Hepatocyte (in vitro differentiated cells): ENCODE data around the gene ITPR2. TPM values are rescaled to one million over a fixed set of nuclear protein-coding genes. Genes with fewer than 3 reads are reported as not detected.

Source experiments
- DNase-seq: peaks from one replicate; pipeline ENCODE4 v3.0.0-alpha.2; 2016; ENCODE audit warnings: low spot score
- H2AFZ ChIP-seq: fragments of 200-600 bp; sonication (generic); 2 replicates; pipeline ENCODE4 v1.6.0; 2016; ENCODE audit warnings: antibody characterized with exemption, mild to moderate bottlenecking
- H3K27ac ChIP-seq: fragments of 200-600 bp; sonication (generic); 2 replicates; pipeline ENCODE4 v1.5.1; 2016; ENCODE audit warnings: mild to moderate bottlenecking
- H3K27me3 ChIP-seq: fragments of 200-600 bp; sonication (generic); 2 replicates; pipeline ENCODE4 v1.6.1; 2016
- H3K36me3 ChIP-seq: fragments of 200-600 bp; sonication (generic); replicated peaks from 2 replicates; pipeline ENCODE4 v1.5.1; 2016; ENCODE audit warnings: low read depth; ENCODE audit not compliant: insufficient read depth
- H3K4me1 ChIP-seq: fragments of 200-600 bp; sonication (generic); 2 replicates; pipeline ENCODE4 v1.5.1; 2016; ENCODE audit warnings: mild to moderate bottlenecking, moderate library complexity; ENCODE audit not compliant: insufficient read depth
- H3K4me2 ChIP-seq: fragments of 200-600 bp; sonication (generic); 2 replicates; pipeline ENCODE4 v1.6.0; 2016
- H3K4me3 ChIP-seq: fragments of 200-600 bp; sonication (generic); 2 replicates; pipeline ENCODE4 v1.5.1; 2016; ENCODE audit warnings: mild to moderate bottlenecking
- H3K79me2 ChIP-seq: fragments of 200-600 bp; sonication (generic); 2 replicates; pipeline ENCODE4 v1.6.0; 2017; ENCODE audit warnings: mild to moderate bottlenecking
- H3K9me2 ChIP-seq: fragments of 200-600 bp; sonication (generic); replicated peaks from 2 replicates; pipeline ENCODE4 v1.6.0; 2017; ENCODE audit warnings: mild to moderate bottlenecking; ENCODE audit not compliant: insufficient read depth
- H3K9me3 ChIP-seq: fragments of 200-600 bp; sonication (generic); 2 replicates; pipeline ENCODE4 v1.5.1; 2016; ENCODE audit warnings: low read depth, mild to moderate bottlenecking
- H4K20me1 ChIP-seq: fragments of 200-600 bp; sonication (generic); 2 replicates; pipeline ENCODE4 v1.6.0; 2016; ENCODE audit warnings: mild to moderate bottlenecking; ENCODE audit not compliant: insufficient read depth, poor library complexity, severe bottlenecking
- CTCF ChIP-seq: fragments of 200-600 bp; sonication (generic); IDR thresholded peaks from 2 replicates; pipeline ENCODE4 v1.5.1; 2016; ENCODE audit warnings: antibody characterized with exemption, mild to moderate bottlenecking; ENCODE audit not compliant: poor library complexity
- EZH2 ChIP-seq: fragments of 200-600 bp; sonication (generic); IDR thresholded peaks from 2 replicates; pipeline ENCODE4 v1.6.1; 2016; ENCODE audit warnings: antibody characterized with exemption, mild to moderate bottlenecking, borderline replicate concordance
- EZH2phosphoT487 ChIP-seq: fragments of 200-600 bp; sonication (generic); IDR thresholded peaks from one replicate; pipeline ENCODE4 v1.6.1; 2018; ENCODE audit warnings: antibody characterized with exemption, mild to moderate bottlenecking, low read depth, moderate library complexity; ENCODE audit not compliant: unreplicated experiment, severe bottlenecking
- WGBS: methylation state at CpG from one replicate; pipeline ENCODE4 v1.1.6; 2016; ENCODE audit warnings: low lambda C conversion rate; ENCODE audit errors: missing lambda C conversion rate; 5-methylcytosine and 5-hydroxymethylcytosine counted together
- polyA plus RNA-seq: library from polyadenylated mRNA; unstranded; fragments of >200 nt; fragmentation: Nextera tagmentation; extraction: Ambion mirVana; gene quantifications from 2 replicates; pipeline ENCODE4 v1.2.1, GENCODE V29; 2016
- total RNA-seq: library from RNA; depleted of rRNA; stranded (reverse); fragments of >200 nt; gene quantifications from 2 replicates; pipeline ENCODE4 v1.2.3, GENCODE V29; 2014

Gene ITPR2
- 39.6 and 51.4 TPM in 2 replicates for total RNA-seq
- polyA plus RNA-seq, result 22.0 and 36.7 TPM in 2 replicates

- Histone ChIP-seq H3K4me3 (peak within 1 kb of the TSS; percentile 95), H3K4me2 (peak within 1 kb of the TSS; percentile 91), H3K27ac (peak within 1 kb of the TSS; percentile 80), H2AFZ (peak within 1 kb of the TSS; percentile 87), H3K79me2 (peaks cover 37% of the 10 kb centered on the region), H3K4me1 (peaks cover 6% of the 10 kb centered on the region), H3K9me2 (no peaks in the 10 kb centered on the region), H3K27me3 (no peaks in the 10 kb centered on the region), H3K36me3 (no peaks in the 10 kb centered on the region), H3K9me3 (no peaks in the 10 kb centered on the region), H4K20me1 (peaks cover 15% of the 10 kb centered on the region)
- peak; percentile 97 for DNase-seq
- 1% methylated on average over 66 of the region's 92 CpGs for WGBS
- TF ChIP-seq EZH2phosphoT487 (no peak), CTCF (peak; percentile 30)
Observed at GRCh38 chr12:26832822-26833742, at the start of gene ITPR2. Gene ITPR2 (minus strand): TSS chr12:26833194. CDS start chr12:26832781, 413 bp downstream.

GRCh38 chr12:26880625-26881024 lies 47.6 kb upstream of the ITPR2 start:
- 100% methylated on average over 2 of the region's 2 CpGs for WGBS
- H3K79me2 ChIP-seq, result no peaks in the 10 kb centered on the region
- H3K27ac ChIP-seq, result no peak overlapping the region
- peaks cover 6% of the 10 kb centered on the region for H3K4me1 ChIP-seq
- no peaks in the 10 kb centered on the region for H4K20me1 ChIP-seq
- H3K9me2 ChIP-seq, result no peaks in the 10 kb centered on the region
- TF ChIP-seq EZH2 (no peak), EZH2phosphoT487 (no peak), CTCF (no peak)
- no peaks in the 10 kb centered on the region for H3K9me3 ChIP-seq
- H3K27me3 ChIP-seq, result no peaks in the 10 kb centered on the region
- DNase-seq, result no peak
- no peaks in the 10 kb centered on the region for H3K36me3 ChIP-seq
- H3K4me2 ChIP-seq, result no peak overlapping the region
- H2AFZ ChIP-seq, result no peak overlapping the region
- no peak overlapping the region for H3K4me3 ChIP-seq

GRCh38 chr12:26878661-26879119 lies 45.7 kb upstream of the ITPR2 start:
- Histone ChIP-seq H3K79me2 (no peaks in the 10 kb centered on the region), H3K9me2 (no peaks in the 10 kb centered on the region), H3K27ac (no peak overlapping the region), H3K4me1 (peaks cover 6% of the 10 kb centered on the region), H4K20me1 (no peaks in the 10 kb centered on the region), H3K4me3 (no peak overlapping the region), H3K9me3 (no peaks in the 10 kb centered on the region), H3K4me2 (no peak overlapping the region), H3K27me3 (no peaks in the 10 kb centered on the region), H2AFZ (no peak overlapping the region), H3K36me3 (no peaks in the 10 kb centered on the region)
- peak; percentile 19 for DNase-seq
- no peak for TF ChIP-seq EZH2
- no peak for TF ChIP-seq EZH2phosphoT487
- no peak for TF ChIP-seq CTCF
- WGBS, result 70% methylated on average over 6 of the region's 6 CpGs
